GM18508 (cell line): ENCODE measurements around the gene ULK4.
"Not testable (repeated sequence)": the region's sequence is repeated elsewhere in the genome, so short reads cannot be mapped to it uniquely, and the experiment has no call there.

Experiments used
- ATAC-seq: cut with Tn5 transposase; IDR thresholded peaks from one replicate; pipeline ENCODE4 v1.9.1; 2021; ENCODE audit warnings: moderate number of reproducible peaks; ENCODE audit not compliant: insufficient read depth, unreplicated experiment

Gene ULK4

GRCh38 chr3:41700155-41700554, 261.7 kb downstream of the ULK4 start:
- ATAC-seq, result no peak

DNA sequence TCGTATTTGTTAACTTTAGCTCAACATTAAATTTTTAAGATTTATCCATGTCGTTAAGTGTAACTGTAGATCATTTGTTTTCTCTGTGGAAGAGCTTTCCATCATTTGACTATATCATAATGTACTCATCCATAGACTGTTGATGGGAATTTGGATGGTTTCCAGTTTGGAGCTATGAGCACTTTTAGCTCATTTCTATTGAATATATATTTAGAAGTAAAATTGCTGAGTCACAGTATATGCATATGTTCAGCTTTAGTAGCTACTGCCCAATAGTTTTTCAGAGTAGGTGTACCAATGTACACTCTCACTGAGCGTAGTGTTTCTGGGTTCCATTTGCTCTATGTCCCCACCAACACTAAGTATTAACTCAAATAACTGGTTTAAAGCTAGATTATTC, 263.0 kb downstream of the ULK4 start:
- no peak for ATAC-seq

DNA sequence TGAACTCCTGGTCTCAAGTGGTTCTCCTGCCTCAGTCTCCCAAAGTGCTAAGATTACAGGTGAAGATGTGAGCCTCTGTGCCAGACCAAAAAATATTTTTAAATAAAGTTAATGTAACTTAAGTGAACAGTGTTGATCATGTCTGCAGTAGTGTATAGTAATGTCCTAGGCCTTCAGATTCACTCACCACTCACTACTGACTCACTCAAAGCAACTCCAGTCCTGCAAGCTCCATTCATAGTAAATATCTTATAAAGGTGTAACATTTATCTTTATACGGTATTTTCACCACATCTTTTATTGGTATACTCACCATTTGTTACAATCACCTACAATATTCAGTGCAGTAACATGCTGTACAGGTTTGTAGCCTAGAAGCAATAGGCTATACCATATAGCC, 264.2 kb downstream of the ULK4 start:
- no peak for ATAC-seq

GRCh38 chr3:41695806-41696205, 266.1 kb downstream of the ULK4 start:
- not testable (repeated sequence) for ATAC-seq

GRCh38 chr3:41693799-41694198, 268.1 kb downstream of the ULK4 start:
- ATAC-seq, result no peak

- ATAC-seq, result no peak
Observed at GRCh38 chr3:41690766-41691563, 270.9 kb downstream of the ULK4 start.

DNA sequence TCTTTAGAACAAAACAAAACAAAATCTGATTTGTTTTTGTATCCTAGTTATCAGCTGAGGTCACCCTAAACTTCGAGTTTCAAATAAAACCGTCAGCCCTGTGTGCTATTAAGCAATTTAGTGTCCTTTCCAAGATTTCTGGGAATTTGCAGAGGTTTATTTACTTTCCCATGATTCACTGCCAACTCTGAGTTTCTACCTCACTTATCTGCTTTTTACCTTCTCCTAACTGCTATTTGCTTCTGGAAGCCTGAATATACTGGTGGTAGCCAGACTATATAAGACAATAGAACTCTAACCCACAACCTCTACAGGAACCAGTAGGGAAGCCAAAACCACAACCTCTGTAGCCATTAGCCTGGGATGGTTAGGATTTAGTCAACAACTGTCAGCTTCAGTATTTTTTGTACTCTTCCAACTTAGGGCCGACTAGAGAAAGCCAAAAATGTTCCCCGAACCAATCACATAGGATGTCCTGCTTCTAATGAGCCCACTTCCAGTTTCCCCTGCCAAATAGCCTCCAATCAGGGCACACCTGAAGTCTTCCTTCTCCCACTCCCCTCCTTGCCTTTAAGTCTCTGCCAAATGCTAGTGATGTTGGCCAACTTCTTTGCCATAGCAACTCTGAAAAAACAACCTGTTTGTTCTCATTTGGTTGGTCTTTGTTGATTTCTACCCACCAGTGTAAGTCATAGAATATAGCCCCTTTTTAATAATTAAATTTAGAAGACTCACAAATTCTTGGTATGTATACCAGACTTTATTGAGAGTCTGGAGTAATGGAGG, 273.1 kb downstream of the ULK4 start:
- no peak for ATAC-seq

DNA sequence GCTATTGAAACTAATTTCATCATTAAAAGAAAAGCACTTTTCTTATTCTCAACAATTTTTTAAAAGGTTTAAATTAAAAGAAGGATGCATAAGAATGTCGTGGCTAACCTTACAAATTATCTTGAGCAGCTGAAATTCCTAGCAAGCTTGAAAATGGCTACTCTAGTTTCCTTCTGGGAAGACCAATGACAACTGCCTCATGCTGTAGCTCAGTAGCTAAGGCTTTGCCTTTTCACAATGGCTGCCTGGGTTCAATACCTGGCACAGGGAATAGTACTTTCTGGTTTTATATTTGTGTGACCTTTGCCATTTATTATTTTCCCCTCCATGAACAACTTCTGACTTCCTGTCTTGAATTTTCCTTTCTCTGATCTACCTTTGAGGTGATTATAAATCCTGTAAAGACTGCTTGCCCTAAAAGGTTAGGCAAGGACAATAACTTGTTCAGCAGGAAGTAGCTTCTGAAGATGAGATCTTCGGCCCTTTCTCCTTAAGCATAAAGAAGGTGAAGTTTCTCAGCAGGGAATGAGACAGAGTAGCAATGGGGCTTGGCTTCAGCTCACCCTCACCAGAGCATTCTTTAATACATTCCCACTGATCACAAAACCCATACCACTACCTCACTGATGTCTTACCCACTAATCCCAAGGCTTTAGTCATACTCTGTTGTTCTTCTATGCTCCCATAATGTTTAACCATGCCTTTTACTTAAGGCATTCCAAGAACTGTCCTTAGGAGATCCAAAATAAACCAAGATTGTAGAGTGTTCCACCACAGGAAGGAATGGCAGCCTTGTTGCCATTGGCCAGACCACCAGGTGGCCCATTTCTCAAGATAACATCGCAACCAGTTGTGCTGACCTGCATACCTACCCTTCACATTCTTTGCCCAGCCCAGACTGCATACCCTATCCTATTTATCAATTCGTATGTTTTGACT, 276.8 kb downstream of the ULK4 start:
- ATAC-seq, result no peak

DNA sequence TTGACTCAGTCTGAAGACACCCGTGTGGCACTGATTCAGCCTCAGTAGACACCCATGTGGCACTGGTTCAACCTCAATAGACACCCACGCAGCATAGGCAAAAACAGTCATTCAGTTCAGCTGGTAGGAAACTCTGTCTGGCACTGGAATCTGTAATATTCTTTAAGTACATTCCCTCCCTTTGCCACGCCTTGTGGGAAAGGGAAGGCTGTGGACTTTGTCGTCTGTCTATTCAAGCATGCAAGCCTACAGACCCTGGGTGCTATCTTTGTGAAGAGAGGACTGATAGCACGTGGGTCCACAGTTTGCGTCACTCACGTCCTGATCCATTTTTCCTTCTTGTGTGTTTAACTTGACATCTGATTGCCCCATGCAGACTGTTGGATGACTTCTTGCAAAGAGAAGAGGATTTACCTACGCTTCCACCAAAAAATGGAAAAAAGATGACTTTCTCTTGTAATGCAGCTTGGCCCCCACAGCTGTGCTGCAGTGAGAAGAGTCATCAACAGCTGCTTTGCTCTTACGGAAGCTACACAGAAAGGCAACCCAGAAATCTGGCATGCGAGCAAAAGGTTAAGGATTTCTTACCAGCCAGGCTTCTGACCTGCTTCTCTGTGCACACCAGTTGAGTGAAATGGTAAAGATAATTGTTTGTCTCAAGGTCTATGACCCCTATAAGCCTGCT, 278.1 kb downstream of the ULK4 start:
- ATAC-seq, result no peak

DNA sequence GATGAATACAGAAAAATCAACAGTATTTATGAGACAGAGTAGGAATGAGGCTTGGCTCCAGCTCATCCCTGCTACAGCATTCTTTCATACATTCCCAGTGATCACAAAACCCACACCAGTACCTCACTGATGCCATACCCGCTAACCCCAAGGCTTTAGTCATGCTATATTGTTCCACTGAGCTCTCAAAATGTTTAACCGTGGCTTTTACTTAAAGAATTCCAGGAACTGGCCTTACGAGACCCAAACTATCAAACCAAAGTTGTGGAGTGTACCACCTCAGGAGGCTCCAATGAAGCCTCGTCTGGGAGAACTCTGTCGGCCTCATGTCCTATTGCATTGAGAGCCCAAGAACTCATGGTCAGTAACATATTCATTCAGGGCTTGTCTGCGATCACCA, 278.9 kb downstream of the ULK4 start:
- ATAC-seq, result no peak

- no peak for ATAC-seq
Observed at GRCh38 chr3:41682382-41682781, 279.5 kb downstream of the ULK4 start.

GRCh38 chr3:41681479-41681878, 280.4 kb downstream of the ULK4 start:
- ATAC-seq, result no peak

- no peak for ATAC-seq
Observed at GRCh38 chr3:41679374-41679773, 282.5 kb downstream of the ULK4 start.

DNA sequence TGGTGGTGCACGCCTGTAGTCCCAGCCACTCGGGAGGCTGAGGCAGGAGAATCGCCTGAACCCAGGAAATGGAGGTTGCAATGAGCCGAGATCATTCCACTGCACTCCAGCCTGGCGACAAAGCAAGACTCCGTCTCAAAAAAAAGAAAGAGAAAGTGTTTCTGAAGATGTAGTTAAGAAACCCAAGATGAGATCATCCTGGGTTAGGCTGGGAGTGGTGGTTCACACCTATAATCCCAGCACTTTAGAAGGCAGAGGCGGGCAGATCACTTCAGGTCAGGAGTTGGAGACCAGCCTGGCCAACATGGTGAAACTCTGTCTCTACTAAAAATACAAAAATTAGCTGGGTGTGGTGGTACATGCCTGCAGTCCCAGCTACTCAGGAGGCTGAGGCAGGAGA, 286.8 kb downstream of the ULK4 start:
- not testable (repeated sequence) for ATAC-seq

GRCh38 chr3:41674449-41674848, 287.5 kb downstream of the ULK4 start:
- ATAC-seq, result no peak

DNA sequence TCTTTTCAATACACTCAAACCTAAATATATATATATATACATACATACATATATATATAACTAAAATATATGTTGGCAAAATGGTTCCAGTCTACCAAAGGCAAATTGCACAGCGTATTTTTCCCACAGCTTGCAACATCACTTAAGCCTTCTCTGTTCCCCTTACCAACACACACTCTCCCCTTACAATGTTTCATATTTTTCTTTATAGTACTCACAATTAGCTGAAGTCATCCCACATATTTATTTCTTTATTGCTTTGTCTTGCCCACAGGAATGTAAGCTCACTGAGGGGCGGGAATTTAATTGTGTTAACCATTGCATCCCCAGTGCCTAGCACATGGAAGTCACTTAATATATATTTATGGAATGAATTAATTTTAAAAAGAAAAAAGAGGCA, 288.3 kb downstream of the ULK4 start:
- ATAC-seq, result no peak

DNA sequence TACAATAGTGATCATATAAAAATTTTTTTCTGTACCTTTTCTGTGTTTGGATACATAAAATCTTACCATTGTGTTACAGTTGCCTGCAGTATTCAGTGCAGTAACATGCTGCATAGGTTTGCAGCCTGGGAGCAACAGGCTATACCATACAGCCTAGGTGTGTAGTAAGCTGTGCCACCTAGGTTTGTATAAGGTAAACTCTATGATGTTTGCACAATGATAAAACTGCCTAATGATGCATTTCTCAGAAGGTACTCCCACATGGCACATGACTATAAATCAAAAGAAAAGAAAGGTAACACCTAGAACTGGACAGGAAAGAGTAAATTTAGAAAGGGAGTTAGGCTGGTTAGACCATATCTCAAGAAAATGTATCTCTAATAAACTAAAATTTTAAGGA, 293.5 kb downstream of the ULK4 start:
- ATAC-seq, result no peak

DNA sequence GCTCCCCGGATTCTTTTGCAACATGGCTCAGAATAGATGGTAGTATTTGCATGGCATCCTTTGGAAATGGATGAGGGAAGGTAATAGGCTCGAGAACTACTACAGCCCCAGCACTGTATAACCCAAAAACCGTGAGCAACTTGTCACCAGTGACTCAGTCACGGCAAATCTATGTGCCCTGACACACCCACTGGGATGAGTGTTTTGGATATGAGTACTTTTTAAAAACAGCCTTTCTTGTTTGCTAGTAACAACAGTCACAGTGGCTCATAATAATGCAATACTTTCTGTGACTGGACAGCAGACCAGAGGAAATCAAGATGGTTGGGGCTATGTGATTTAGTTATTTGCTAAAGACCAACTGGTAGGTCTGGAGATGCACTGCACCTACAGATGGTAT, 299.6 kb downstream of the ULK4 start:
- no peak for ATAC-seq

- ATAC-seq, result no peak
Observed at GRCh38 chr3:41661796-41662195, 300.1 kb downstream of the ULK4 start.

DNA sequence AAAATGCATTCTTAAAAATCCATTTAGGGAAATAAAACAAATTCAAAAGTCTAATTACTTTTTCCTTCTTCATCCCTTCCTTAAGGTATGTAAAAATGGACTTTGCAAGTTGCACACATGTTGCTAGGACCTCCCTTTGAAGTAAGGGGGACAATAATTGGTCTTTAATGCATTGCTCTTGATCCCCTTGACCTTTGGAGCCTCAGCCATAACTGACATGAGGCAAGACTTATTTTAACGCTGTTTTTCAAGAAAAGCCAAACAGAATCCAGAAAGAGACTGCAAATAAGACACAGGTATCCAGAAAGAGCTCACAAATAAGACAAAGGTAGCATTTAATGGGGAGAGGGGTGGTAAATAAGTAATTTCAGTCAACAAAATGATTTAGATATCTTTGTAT, 301.4 kb downstream of the ULK4 start:
- ATAC-seq, result no peak
